ENCODE data around the gene ATP5F1E. TPM values are rescaled to one million over a fixed set of nuclear protein-coding genes. Genes with fewer than 3 reads are reported as not detected.

Gene ATP5F1E
- total RNA-seq, 1 experiment from 2014 or later: 52.7 TPM

DNA sequence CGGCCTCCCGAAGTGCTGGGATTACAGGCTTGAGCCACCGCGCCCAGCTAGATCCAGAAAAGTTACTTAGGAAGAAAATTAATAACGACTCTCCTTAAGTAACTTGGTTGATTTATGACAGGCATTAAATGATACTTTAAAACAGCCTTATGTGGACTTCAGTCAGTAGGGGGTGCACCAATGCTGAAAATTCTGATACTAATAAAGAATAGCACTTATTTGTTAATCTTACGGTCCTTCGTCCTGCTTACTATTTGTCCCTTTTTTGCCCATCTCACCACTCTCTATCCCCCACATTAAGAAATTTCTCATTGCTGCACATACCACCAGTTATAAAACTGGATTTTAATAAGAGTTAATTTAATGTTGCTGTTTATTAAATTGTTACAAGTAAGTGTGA is 23.2 kb upstream of the ATP5F1E start:
- Histone ChIP-seq H3K56ac (ENCODE audit: insufficient read length, low read depth, low read length) (no peak overlapping the region), H3K79me2 (ENCODE audit: insufficient read depth, low read length) (no peaks in the 10 kb centered on the region), H3K79me1 (ENCODE audit: insufficient read depth, low read depth, low read length, poor library complexity, severe bottlenecking) (no peaks in the 10 kb centered on the region), H3K27ac (ENCODE audit: insufficient read length, low read depth, low read length) (no peak overlapping the region), H2BK5ac (ENCODE audit: insufficient read length, low read length) (no peak overlapping the region), H3K9ac (ENCODE audit: extremely low read depth, insufficient read length, low read length) (no peak overlapping the region), H3K23ac (ENCODE audit: insufficient read length, low read depth, low read length) (no peak overlapping the region), H3K4ac (ENCODE audit: low read depth, low read length) (no peak overlapping the region), H4K8ac (replicated peaks; ENCODE audit: insufficient read length, low read depth, low read length) (no peak overlapping the region), H2BK20ac (ENCODE audit: low read depth, low read length, poor library complexity, severe bottlenecking) (no peak overlapping the region), H2AK5ac (ENCODE audit: insufficient read length, low read length) (no peak overlapping the region), H3K4me1 (ENCODE audit: insufficient read depth, low read length) (no peaks in the 10 kb centered on the region), H3K4me2 (ENCODE audit: insufficient read depth, insufficient read length, low read length) (no peak overlapping the region), H3T11ph (ENCODE audit: low read length) (no peak overlapping the region), H4K91ac (ENCODE audit: insufficient read length, low read depth, low read length) (no peak overlapping the region), H3K27me3 (ENCODE audit: insufficient read depth, low read length) (no peaks in the 10 kb centered on the region), H3K9me3 (ENCODE audit: control insufficient read depth, low read depth, low read length) (no peaks in the 10 kb centered on the region), H2AFZ (ENCODE audit: low read length) (no peak overlapping the region), H3K14ac (ENCODE audit: insufficient read depth, low read length) (no peak overlapping the region), H3K23me2 (ENCODE audit: insufficient read length, low read depth, low read length, poor library complexity, severe bottlenecking) (no peaks in the 10 kb centered on the region), H4K20me1 (ENCODE audit: control insufficient read depth, insufficient read depth, insufficient read length) (no peaks in the 10 kb centered on the region), H2BK120ac (ENCODE audit: low read depth, low read length, poor library complexity, severe bottlenecking) (no peak overlapping the region), H2BK12ac (ENCODE audit: insufficient read length, low read depth, low read length) (no peak overlapping the region), H4K5ac (ENCODE audit: insufficient read length, low read depth, low read length) (no peak overlapping the region), H3K18ac (ENCODE audit: insufficient read length, low read depth, low read length) (no peak overlapping the region), H2BK15ac (ENCODE audit: low read depth, low read length) (no peak overlapping the region)
- peaks cover 17% of the 10 kb centered on the region for H3K27me3 Mint-ChIP-seq (ENCODE audit: low read depth)
- no peak overlapping the region for H3K4me3 Mint-ChIP-seq
- DNase-seq: no peak
- no peaks in the 10 kb centered on the region for H3K9me3 Mint-ChIP-seq
- no CpG with 5 or more reads among the region's 7 CpGs for WGBS (ENCODE audit: extremely low coverage, insufficient read length, low lambda C conversion rate)
- no peaks in the 10 kb centered on the region for H3K36me3 Mint-ChIP-seq (ENCODE audit: insufficient read depth in 1 of 3, low read depth in 3 of 3)
- H3K27ac Mint-ChIP-seq: no peak overlapping the region
- H3K4me1 Mint-ChIP-seq: no peaks in the 10 kb centered on the region
- TF ChIP-seq, protein P1, sequence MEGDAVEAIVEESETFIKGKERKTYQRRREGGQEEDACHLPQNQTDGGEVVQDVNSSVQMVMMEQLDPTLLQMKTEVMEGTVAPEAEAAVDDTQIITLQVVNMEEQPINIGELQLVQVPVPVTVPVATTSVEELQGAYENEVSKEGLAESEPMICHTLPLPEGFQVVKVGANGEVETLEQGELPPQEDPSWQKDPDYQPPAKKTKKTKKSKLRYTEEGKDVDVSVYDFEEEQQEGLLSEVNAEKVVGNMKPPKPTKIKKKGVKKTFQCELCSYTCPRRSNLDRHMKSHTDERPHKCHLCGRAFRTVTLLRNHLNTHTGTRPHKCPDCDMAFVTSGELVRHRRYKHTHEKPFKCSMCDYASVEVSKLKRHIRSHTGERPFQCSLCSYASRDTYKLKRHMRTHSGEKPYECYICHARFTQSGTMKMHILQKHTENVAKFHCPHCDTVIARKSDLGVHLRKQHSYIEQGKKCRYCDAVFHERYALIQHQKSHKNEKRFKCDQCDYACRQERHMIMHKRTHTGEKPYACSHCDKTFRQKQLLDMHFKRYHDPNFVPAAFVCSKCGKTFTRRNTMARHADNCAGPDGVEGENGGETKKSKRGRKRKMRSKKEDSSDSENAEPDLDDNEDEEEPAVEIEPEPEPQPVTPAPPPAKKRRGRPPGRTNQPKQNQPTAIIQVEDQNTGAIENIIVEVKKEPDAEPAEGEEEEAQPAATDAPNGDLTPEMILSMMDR (conservative IDR thresholded peaks at IDR 0.05): no peak
